Osteocyte (in vitro differentiated cells): ENCODE results near the gene CACNA1A. TPM values are rescaled to one million over a fixed set of nuclear protein-coding genes. Genes with fewer than 3 reads are reported as not detected.

ENCODE experiments used
- DNase-seq: peaks from one replicate; pipeline ENCODE4 v3.0.0; 2021; ENCODE audit warnings: mixed read lengths; ENCODE audit not compliant: unreplicated experiment; ENCODE audit errors: extremely low spot score
- H3K27ac Mint-ChIP-seq: one replicate; pipeline ENCODE4 v1.8.0; 2021; ENCODE audit warnings: mild to moderate bottlenecking, mixed read lengths; ENCODE audit not compliant: unreplicated experiment
- H3K27me3 Mint-ChIP-seq: one replicate; pipeline ENCODE4 v1.8.0; 2021; ENCODE audit warnings: mixed read lengths; ENCODE audit not compliant: unreplicated experiment
- H3K36me3 Mint-ChIP-seq: one replicate; pipeline ENCODE4 v1.8.0; 2021; ENCODE audit warnings: mixed read lengths; ENCODE audit not compliant: unreplicated experiment
- H3K4me1 Mint-ChIP-seq: one replicate; pipeline ENCODE4 v1.8.0; 2021; ENCODE audit warnings: mixed read lengths; ENCODE audit not compliant: unreplicated experiment
- H3K4me3 Mint-ChIP-seq: one replicate; pipeline ENCODE4 v1.8.0; 2021; ENCODE audit warnings: mild to moderate bottlenecking, moderate library complexity, mixed read lengths; ENCODE audit not compliant: unreplicated experiment
- H3K9me3 Mint-ChIP-seq: one replicate; pipeline ENCODE4 v1.8.0; 2021; ENCODE audit warnings: mixed read lengths; ENCODE audit not compliant: unreplicated experiment
- total RNA-seq: library from RNA; stranded (reverse); gene quantifications from 2 replicates; pipeline ENCODE4 v1.2.1, GENCODE V29; 2021
- TF ChIP-seq, protein P1 (sequence below): fragments of 200-600 bp; sonication (generic); IDR thresholded peaks from 2 replicates; pipeline ENCODE4 v1.5.0; 2021; ENCODE audit warnings: antibody characterized with exemption, mild to moderate bottlenecking, moderate library complexity

The CACNA1A gene
- total RNA-seq, 1 donor from 2014 or later = 2.3 TPM

- no peaks in the 10 kb centered on the region for H3K4me1 Mint-ChIP-seq
- no peak overlapping the region for H3K4me3 Mint-ChIP-seq
- H3K27ac Mint-ChIP-seq = no peak overlapping the region
- no peaks in the 10 kb centered on the region for H3K9me3 Mint-ChIP-seq
- TF ChIP-seq, protein P1, sequence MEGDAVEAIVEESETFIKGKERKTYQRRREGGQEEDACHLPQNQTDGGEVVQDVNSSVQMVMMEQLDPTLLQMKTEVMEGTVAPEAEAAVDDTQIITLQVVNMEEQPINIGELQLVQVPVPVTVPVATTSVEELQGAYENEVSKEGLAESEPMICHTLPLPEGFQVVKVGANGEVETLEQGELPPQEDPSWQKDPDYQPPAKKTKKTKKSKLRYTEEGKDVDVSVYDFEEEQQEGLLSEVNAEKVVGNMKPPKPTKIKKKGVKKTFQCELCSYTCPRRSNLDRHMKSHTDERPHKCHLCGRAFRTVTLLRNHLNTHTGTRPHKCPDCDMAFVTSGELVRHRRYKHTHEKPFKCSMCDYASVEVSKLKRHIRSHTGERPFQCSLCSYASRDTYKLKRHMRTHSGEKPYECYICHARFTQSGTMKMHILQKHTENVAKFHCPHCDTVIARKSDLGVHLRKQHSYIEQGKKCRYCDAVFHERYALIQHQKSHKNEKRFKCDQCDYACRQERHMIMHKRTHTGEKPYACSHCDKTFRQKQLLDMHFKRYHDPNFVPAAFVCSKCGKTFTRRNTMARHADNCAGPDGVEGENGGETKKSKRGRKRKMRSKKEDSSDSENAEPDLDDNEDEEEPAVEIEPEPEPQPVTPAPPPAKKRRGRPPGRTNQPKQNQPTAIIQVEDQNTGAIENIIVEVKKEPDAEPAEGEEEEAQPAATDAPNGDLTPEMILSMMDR = no peak
- no peaks in the 10 kb centered on the region for H3K27me3 Mint-ChIP-seq
- DNase-seq = no peak
- H3K36me3 Mint-ChIP-seq = no peaks in the 10 kb centered on the region
Observed at GRCh38 chr19:13544423-13544822, 38.1 kb upstream of the CACNA1A start.

DNA sequence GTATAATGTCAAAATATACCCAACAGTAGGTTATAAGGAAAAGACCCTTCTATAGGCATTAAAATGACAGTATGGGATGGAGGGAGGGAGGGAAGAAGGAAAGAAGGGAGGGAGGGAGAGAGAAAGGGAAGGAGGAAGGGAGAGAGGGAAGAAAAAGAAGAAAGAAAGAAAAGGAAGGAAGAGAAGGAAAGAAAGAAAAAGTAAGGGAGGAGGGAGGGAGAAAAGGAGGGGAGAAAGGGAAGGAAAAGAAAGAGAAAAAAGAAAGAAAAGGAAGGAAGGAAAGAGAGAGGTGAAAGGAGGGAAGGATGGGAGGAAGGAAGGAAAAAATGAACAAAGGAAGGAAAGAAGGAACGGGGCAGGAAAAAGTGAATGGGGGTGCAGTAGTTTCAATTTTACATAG is 35.3 kb upstream of the CACNA1A start:
- TF ChIP-seq, protein P1 = no peak
- Mint-ChIP-seq H3K4me1 (no peaks in the 10 kb centered on the region), H3K27ac (no peak overlapping the region), H3K36me3 (no peaks in the 10 kb centered on the region), H3K4me3 (no peak overlapping the region), H3K9me3 (no peaks in the 10 kb centered on the region), H3K27me3 (no peaks in the 10 kb centered on the region)
- DNase-seq = no peak

DNA sequence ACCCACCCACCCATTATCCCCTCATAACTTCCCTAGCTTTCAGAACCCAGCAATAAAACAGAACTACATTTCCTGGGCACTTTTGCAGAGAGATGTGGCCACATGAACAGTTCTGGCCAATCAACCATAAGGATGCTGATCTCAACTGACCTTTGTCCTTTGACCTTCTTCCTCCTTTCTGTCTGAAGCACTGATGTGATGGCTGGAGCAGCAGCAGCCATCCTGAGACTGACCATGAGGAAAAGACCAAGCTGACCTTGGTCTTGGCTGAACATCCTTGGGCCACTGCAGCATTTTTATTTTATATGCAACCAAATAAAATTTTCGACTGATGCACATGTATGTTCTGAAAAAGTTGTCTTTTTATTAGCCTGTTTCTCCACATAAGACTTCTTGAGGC is 33.1 kb upstream of the CACNA1A start:
- Mint-ChIP-seq H3K4me1 (no peaks in the 10 kb centered on the region), H3K4me3 (no peak overlapping the region), H3K36me3 (no peaks in the 10 kb centered on the region), H3K9me3 (no peaks in the 10 kb centered on the region), H3K27me3 (no peaks in the 10 kb centered on the region), H3K27ac (no peak overlapping the region)
- no peak for DNase-seq
- TF ChIP-seq, protein P1 = no peak

- no peaks in the 10 kb centered on the region for H3K27me3 Mint-ChIP-seq
- no peaks in the 10 kb centered on the region for H3K36me3 Mint-ChIP-seq
- no peaks in the 10 kb centered on the region for H3K9me3 Mint-ChIP-seq
- H3K4me3 Mint-ChIP-seq = no peak overlapping the region
- no peak for DNase-seq
- no peak overlapping the region for H3K27ac Mint-ChIP-seq
- TF ChIP-seq, protein P1 = no peak
- no peaks in the 10 kb centered on the region for H3K4me1 Mint-ChIP-seq
Observed at GRCh38 chr19:13538601-13539253, 32.4 kb upstream of the CACNA1A start.

- Mint-ChIP-seq H3K9me3 (no peaks in the 10 kb centered on the region), H3K4me1 (no peaks in the 10 kb centered on the region), H3K36me3 (no peaks in the 10 kb centered on the region), H3K4me3 (no peak overlapping the region), H3K27me3 (no peaks in the 10 kb centered on the region), H3K27ac (no peak overlapping the region)
- TF ChIP-seq, protein P1 = no peak
- DNase-seq = no peak
Observed at GRCh38 chr19:13537454-13537853, 31.2 kb upstream of the CACNA1A start.
